K562 (cell line): ENCODE results near the gene METTL25.

Experiments used
- CHD4 ChIP-seq: fragments of 200-600 bp; sonication (generic); IDR thresholded peaks from 3 replicates; pipeline ENCODE4 v1.6.1; 2012; ENCODE audit warnings: low read depth, mild to moderate bottlenecking, mixed read lengths, low read length, inconsistent platforms; ENCODE audit not compliant: insufficient read depth, insufficient replicate concordance, poor library complexity, severe bottlenecking
- CTCF ChIP-seq, 3 experiments: IDR thresholded peaks in 2 of 3; conservative IDR thresholded peaks in 1 of 3; 2 replicates each; pipeline ENCODE4 v1.5.1; 2011 to 2012; ENCODE audit warnings: low read length in 3 of 3, mild to moderate bottlenecking in 3 of 3, control low read depth in 2 of 3, improper control_type of control experiment in 1 of 3, inconsistent platforms in 1 of 3, low read depth in 1 of 3, mixed read lengths in 1 of 3, moderate library complexity in 1 of 3; ENCODE audit not compliant: insufficient read depth in 2 of 3
- ZZZ3 ChIP-seq: fragments of 450-650 bp; IDR thresholded peaks from 2 replicates; pipeline ENCODE4 v1.6.1; 2016; ENCODE audit warnings: antibody characterized with exemption, mild to moderate bottlenecking, moderate library complexity

GRCh38 chr12:82400819-82401218 is 42.5 kb downstream of the METTL25 start:
- no peak for TF ChIP-seq CTCF (IDR thresholded peaks at IDR 0.05 in 2 of 3, conservative IDR thresholded peaks at IDR 0.05 in 1 of 3; ENCODE audit: insufficient read depth in 2 of 3, low read depth in 1 of 3, low read length in 3 of 3)
- TF ChIP-seq ZZZ3, result no peak
- TF ChIP-seq CHD4, result no peak
